DOHH2 (cell line): ENCODE measurements around the gene POGZ.

Experiments
- H3F3A ChIP-seq: fragments of 200-600 bp; sonication (generic), shearing (Covaris generic); 2 replicates; pipeline ENCODE4 v1.6.0; 2016; ENCODE audit warnings: antibody characterized with exemption, mild to moderate bottlenecking; ENCODE audit not compliant: control insufficient read depth, insufficient read depth
- H3K27ac ChIP-seq: fragments of 200-600 bp; sonication (generic); 2 replicates; pipeline ENCODE4 v1.5.1; 2014; ENCODE audit warnings: low read depth, mild to moderate bottlenecking, low read length, moderate library complexity
- H3K27me3 ChIP-seq: fragments of 200-600 bp; sonication (generic); 2 replicates; pipeline ENCODE4 v1.6.1; 2014; ENCODE audit warnings: mild to moderate bottlenecking, low read length, mixed read lengths; ENCODE audit not compliant: control insufficient read depth
- H3K36me3 ChIP-seq: fragments of 200-600 bp; sonication (generic); 2 replicates; pipeline ENCODE4 v1.6.1; 2014; ENCODE audit warnings: mild to moderate bottlenecking, low read length, moderate library complexity, mixed read lengths; ENCODE audit not compliant: control insufficient read depth
- H3K4me1 ChIP-seq: fragments of 200-600 bp; sonication (generic); 2 replicates; pipeline ENCODE4 v1.6.1; 2014; ENCODE audit warnings: mild to moderate bottlenecking, low read length, mixed read lengths; ENCODE audit not compliant: control insufficient read depth
- H3K4me2 ChIP-seq: fragments of 200-600 bp; sonication (generic); 2 replicates; pipeline ENCODE4 v1.6.0; 2014; ENCODE audit warnings: mild to moderate bottlenecking, low read length, moderate library complexity
- H3K4me3 ChIP-seq: fragments of 200-600 bp; sonication (generic); 2 replicates; pipeline ENCODE4 v1.5.1; 2014; ENCODE audit warnings: mild to moderate bottlenecking, low read length, mixed read lengths
- H3K79me2 ChIP-seq: fragments of 200-600 bp; sonication (generic); 2 replicates; pipeline ENCODE4 v1.6.1; 2014; ENCODE audit warnings: mild to moderate bottlenecking, low read length, mixed read lengths; ENCODE audit not compliant: control insufficient read depth
- H3K9me2 ChIP-seq: fragments of 200-600 bp; sonication (generic); replicated peaks from 2 replicates; pipeline ENCODE4 v1.6.1; 2014; ENCODE audit warnings: mild to moderate bottlenecking, low read length, mixed read lengths; ENCODE audit not compliant: control insufficient read depth
- H3K9me3 ChIP-seq: fragments of 200-600 bp; sonication (generic); 2 replicates; pipeline ENCODE4 v1.6.1; 2014; ENCODE audit warnings: antibody characterized with exemption, low read length, mixed read lengths; ENCODE audit not compliant: control insufficient read depth, insufficient read depth
- H4K20me1 ChIP-seq: fragments of 200-600 bp; sonication (generic); 2 replicates; pipeline ENCODE4 v1.6.0; 2014; ENCODE audit warnings: low read depth, mild to moderate bottlenecking, antibody characterized with exemption, low read length, moderate library complexity; ENCODE audit not compliant: control insufficient read depth, insufficient read depth
- EZH2phosphoT487 ChIP-seq: fragments of 200-600 bp; sonication (generic); IDR thresholded peaks from 2 replicates; pipeline ENCODE4 v1.6.1; 2017; ENCODE audit warnings: borderline replicate concordance, mild to moderate bottlenecking, antibody characterized with exemption, low read length, moderate library complexity, mixed read lengths
- TF ChIP-seq, protein P1 (sequence below): fragments of 200-600 bp; sonication (generic); IDR thresholded peaks from one replicate; pipeline ENCODE4 v1.5.1; 2014; ENCODE audit warnings: antibody characterized with exemption, mild to moderate bottlenecking, low read depth, low read length; ENCODE audit not compliant: poor library complexity, severe bottlenecking

Gene POGZ

DNA sequence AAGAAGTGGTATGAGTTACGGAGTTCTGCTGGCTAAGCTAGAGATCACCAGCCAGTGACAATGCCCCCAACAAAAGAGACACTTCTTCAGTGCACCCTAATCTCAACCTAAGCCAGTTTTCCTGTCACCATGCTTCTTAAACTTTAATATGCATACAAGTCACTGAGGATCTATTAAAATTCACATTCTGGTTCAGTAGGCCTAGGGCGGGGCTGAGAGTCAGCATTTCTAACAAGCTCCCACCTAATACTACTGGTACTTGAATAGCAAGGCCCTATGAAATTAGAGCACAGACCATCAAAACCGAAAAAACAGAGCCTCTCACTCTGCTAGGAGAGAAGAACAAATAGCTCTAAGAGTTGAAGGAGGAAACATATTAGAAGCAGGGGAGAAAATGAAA lies 52.0 kb downstream of the POGZ start:
- Histone ChIP-seq H3K4me2 (no peak overlapping the region), H3K4me1 (no peaks in the 10 kb centered on the region), H3K36me3 (peaks cover 97% of the 10 kb centered on the region), H3F3A (peaks cover 24% of the 10 kb centered on the region), H3K27ac (no peak overlapping the region), H3K27me3 (no peaks in the 10 kb centered on the region), H3K4me3 (no peak overlapping the region), H4K20me1 (no peaks in the 10 kb centered on the region), H3K9me2 (no peaks in the 10 kb centered on the region), H3K9me3 (no peaks in the 10 kb centered on the region), H3K79me2 (peaks cover 9% of the 10 kb centered on the region)
- no peak for TF ChIP-seq EZH2phosphoT487
- TF ChIP-seq, protein P1, sequence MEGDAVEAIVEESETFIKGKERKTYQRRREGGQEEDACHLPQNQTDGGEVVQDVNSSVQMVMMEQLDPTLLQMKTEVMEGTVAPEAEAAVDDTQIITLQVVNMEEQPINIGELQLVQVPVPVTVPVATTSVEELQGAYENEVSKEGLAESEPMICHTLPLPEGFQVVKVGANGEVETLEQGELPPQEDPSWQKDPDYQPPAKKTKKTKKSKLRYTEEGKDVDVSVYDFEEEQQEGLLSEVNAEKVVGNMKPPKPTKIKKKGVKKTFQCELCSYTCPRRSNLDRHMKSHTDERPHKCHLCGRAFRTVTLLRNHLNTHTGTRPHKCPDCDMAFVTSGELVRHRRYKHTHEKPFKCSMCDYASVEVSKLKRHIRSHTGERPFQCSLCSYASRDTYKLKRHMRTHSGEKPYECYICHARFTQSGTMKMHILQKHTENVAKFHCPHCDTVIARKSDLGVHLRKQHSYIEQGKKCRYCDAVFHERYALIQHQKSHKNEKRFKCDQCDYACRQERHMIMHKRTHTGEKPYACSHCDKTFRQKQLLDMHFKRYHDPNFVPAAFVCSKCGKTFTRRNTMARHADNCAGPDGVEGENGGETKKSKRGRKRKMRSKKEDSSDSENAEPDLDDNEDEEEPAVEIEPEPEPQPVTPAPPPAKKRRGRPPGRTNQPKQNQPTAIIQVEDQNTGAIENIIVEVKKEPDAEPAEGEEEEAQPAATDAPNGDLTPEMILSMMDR, result no peak

- no peaks in the 10 kb centered on the region for H3K9me2 ChIP-seq
- TF ChIP-seq, protein P1, result no peak
- TF ChIP-seq EZH2phosphoT487, result no peak
- H3K79me2 ChIP-seq, result peaks cover 17% of the 10 kb centered on the region
- H3K36me3 ChIP-seq, result peaks cover 97% of the 10 kb centered on the region
- H3K9me3 ChIP-seq, result no peaks in the 10 kb centered on the region
- peaks cover 35% of the 10 kb centered on the region for H3F3A ChIP-seq
- H3K27me3 ChIP-seq, result no peaks in the 10 kb centered on the region
- no peaks in the 10 kb centered on the region for H4K20me1 ChIP-seq
- H3K4me2 ChIP-seq, result no peak overlapping the region
- peaks cover 5% of the 10 kb centered on the region for H3K4me1 ChIP-seq
- H3K4me3 ChIP-seq, result no peak overlapping the region
- H3K27ac ChIP-seq, result no peak overlapping the region
Measured at GRCh38 chr1:151406176-151406575, 53.1 kb downstream of the POGZ start.

GRCh38 chr1:151405187-151405951 lies 53.9 kb downstream of the POGZ start:
- no peak overlapping the region for H3K4me3 ChIP-seq
- no peak overlapping the region for H3K27ac ChIP-seq
- no peaks in the 10 kb centered on the region for H4K20me1 ChIP-seq
- TF ChIP-seq EZH2phosphoT487, result no peak
- TF ChIP-seq, protein P1, result no peak
- H3K4me2 ChIP-seq, result no peak overlapping the region
- peaks cover 35% of the 10 kb centered on the region for H3F3A ChIP-seq
- no peaks in the 10 kb centered on the region for H3K27me3 ChIP-seq
- peaks cover 25% of the 10 kb centered on the region for H3K79me2 ChIP-seq
- H3K9me2 ChIP-seq, result no peaks in the 10 kb centered on the region
- H3K9me3 ChIP-seq, result no peaks in the 10 kb centered on the region
- peaks cover 13% of the 10 kb centered on the region for H3K4me1 ChIP-seq
- peaks cover 97% of the 10 kb centered on the region for H3K36me3 ChIP-seq
